Caco-2 (cell line): Measurements from ENCODE around the gene USP24. TPM values are rescaled to one million over a fixed set of nuclear protein-coding genes. Genes with fewer than 3 reads are reported as not detected.

Experiments used
- BruUV-seq: library from RNA; stranded (reverse); fragments of 400-500 nt; replicated peaks from 2 replicates; lab custom pipeline; 2021; lab: Mats Ljungman, UMichigan
- CTCF ChIA-PET: fragments of 300-600 bp; sonication (Branson Sonifier 250); formaldehyde crosslinking; loops from one replicate; lab custom pipeline; 2022; ENCODE audit warnings: antibody characterized with exemption; lab: Charles Lee
- POLR2A ChIA-PET: fragments of 300-600 bp; sonication (Branson Sonifier 250); formaldehyde crosslinking; loops from one replicate; lab custom pipeline; 2022; ENCODE audit warnings: antibody characterized with exemption; lab: Charles Lee
- DNase-seq, 2 experiments: peaks; one replicate each; pipeline versions ENCODE4 v3.0.0 to v3.0.0-alpha.2; 2020 to 2022
- H3K27me3 ChIP-seq: replicated peaks from 2 replicates; pipeline ENCODE4 v1.6.0; 2011; ENCODE audit warnings: low read length; ENCODE audit not compliant: control insufficient read depth, insufficient read depth
- H3K36me3 ChIP-seq: 2 replicates; pipeline ENCODE4 v1.5.1; 2011; ENCODE audit warnings: low read length; ENCODE audit not compliant: control insufficient read depth, insufficient read depth
- H3K4me1 ChIP-seq: fragments of 250-450 bp; sonication (Bioruptor Pico); 2 replicates; pipeline ENCODE4 v1.5.1; 2020; ENCODE audit warnings: mild to moderate bottlenecking
- H3K4me3 ChIP-seq: 2 replicates; pipeline ENCODE4 v1.5.1; 2011; ENCODE audit warnings: low read depth, mild to moderate bottlenecking, control low read depth, low read length
- H3K9me3 ChIP-seq: fragments of 250-450 bp; sonication (Bioruptor Pico); 2 replicates; pipeline ENCODE4 v1.5.1; 2020; ENCODE audit warnings: mild to moderate bottlenecking, moderate library complexity
- H3K27ac Mint-ChIP-seq: one replicate; pipeline ENCODE4 v1.8.0; 2022; ENCODE audit warnings: mixed read lengths; ENCODE audit not compliant: unreplicated experiment
- H3K27me3 Mint-ChIP-seq: one replicate; pipeline ENCODE4 v1.8.0; 2022; ENCODE audit warnings: mixed read lengths; ENCODE audit not compliant: insufficient read depth, unreplicated experiment
- H3K36me3 Mint-ChIP-seq: one replicate; pipeline ENCODE4 v1.8.0; 2022; ENCODE audit warnings: mild to moderate bottlenecking, mixed read lengths; ENCODE audit not compliant: insufficient read depth, unreplicated experiment
- H3K4me1 Mint-ChIP-seq: one replicate; pipeline ENCODE4 v1.8.0; 2022; ENCODE audit warnings: low read depth, mixed read lengths; ENCODE audit not compliant: unreplicated experiment
- H3K4me3 Mint-ChIP-seq: one replicate; pipeline ENCODE4 v1.8.0; 2022; ENCODE audit warnings: mild to moderate bottlenecking, moderate library complexity, mixed read lengths; ENCODE audit not compliant: unreplicated experiment
- H3K9me3 Mint-ChIP-seq: one replicate; pipeline ENCODE4 v1.8.0; 2022; ENCODE audit warnings: mixed read lengths; ENCODE audit not compliant: unreplicated experiment
- CTCF ChIP-seq, 2 experiments: fragments of 200-600 bp in 1 of 2; IDR thresholded peaks; 1 replicate in 1 of 2; 2 replicates in 1 of 2; pipeline versions ENCODE4 v1.5.1 to v1.8.0; 2011 to 2022; ENCODE audit warnings: antibody characterized with exemption in 1 of 2, control low read depth in 1 of 2, inconsistent platforms in 1 of 2, low read depth in 1 of 2, low read length in 1 of 2, mild to moderate bottlenecking in 1 of 2, moderate library complexity in 1 of 2; ENCODE audit not compliant: insufficient read depth in 1 of 2, severe bottlenecking in 1 of 2, unreplicated experiment in 1 of 2
- intact Hi-C: fragments of 100-400 bp; cut with micrococcal nuclease; formaldehyde crosslinking; loops from one replicate; pipeline ENCODE4 v1.10.0; 2022; ENCODE audit not compliant: unreplicated experiment
- total RNA-seq: library from RNA; stranded (reverse); gene quantifications from 2 replicates; pipeline ENCODE4 v1.2.3, GENCODE V29; 2022

The USP24 gene
- total RNA-seq, 1 experiment from 2014 or later, result 34.7 TPM

GRCh38 chr1:55244476-55245099 lies 29.4 kb upstream of the USP24 start:
- Mint-ChIP-seq H3K4me3 (no peak overlapping the region), H3K4me1 (peaks cover 7% of the 10 kb centered on the region), H3K27me3 (no peaks in the 10 kb centered on the region), H3K27ac (no peak overlapping the region), H3K9me3 (no peaks in the 10 kb centered on the region), H3K36me3 (no peaks in the 10 kb centered on the region)
- ChIA-PET CTCF (no interaction called here), POLR2A (no interaction called here)
- TF ChIP-seq CTCF (IDR thresholded peaks at IDR 0.05; ENCODE audit: insufficient read depth in 1 of 2, low read depth in 1 of 2, low read length in 1 of 2, severe bottlenecking in 1 of 2, unreplicated experiment in 1 of 2), result no peak
- intact Hi-C loops, result no loop called here
- Histone ChIP-seq H3K9me3 (no peaks in the 10 kb centered on the region), H3K27me3 (no peaks in the 10 kb centered on the region), H3K4me3 (no peak overlapping the region), H3K4me1 (peaks cover 13% of the 10 kb centered on the region; the same call in 1 of the 2 replicates), H3K36me3 (no peaks in the 10 kb centered on the region)
- no TSS peak for BruUV-seq
- DNase-seq, result no peak

GRCh38 chr1:55243655-55244054 lies 28.5 kb upstream of the USP24 start:
- H3K36me3 ChIP-seq, result no peaks in the 10 kb centered on the region
- no peaks in the 10 kb centered on the region for H3K27me3 Mint-ChIP-seq
- ChIA-PET CTCF (no interaction called here), POLR2A (no interaction called here)
- no TSS peak for BruUV-seq
- no peak overlapping the region for H3K27ac Mint-ChIP-seq
- H3K4me1 Mint-ChIP-seq, result peaks cover 7% of the 10 kb centered on the region
- no peak for TF ChIP-seq CTCF (IDR thresholded peaks at IDR 0.05; ENCODE audit: insufficient read depth in 1 of 2, low read depth in 1 of 2, low read length in 1 of 2, severe bottlenecking in 1 of 2, unreplicated experiment in 1 of 2)
- intact Hi-C loops, result no loop called here
- H3K9me3 ChIP-seq, result no peaks in the 10 kb centered on the region
- peaks cover 13% of the 10 kb centered on the region; the same call in 1 of the 2 replicates for H3K4me1 ChIP-seq
- no peaks in the 10 kb centered on the region for H3K27me3 ChIP-seq
- H3K36me3 Mint-ChIP-seq, result no peaks in the 10 kb centered on the region
- H3K9me3 Mint-ChIP-seq, result no peaks in the 10 kb centered on the region
- DNase-seq, result no peak
- no peak overlapping the region for H3K4me3 Mint-ChIP-seq
- H3K4me3 ChIP-seq, result no peak overlapping the region

- H3K36me3 ChIP-seq, result no peaks in the 10 kb centered on the region
- H3K27me3 ChIP-seq, result no peaks in the 10 kb centered on the region
- no TSS peak for BruUV-seq
- POLR2A ChIA-PET, result no interaction called here
- CTCF ChIA-PET, result no interaction called here
- TF ChIP-seq CTCF (IDR thresholded peaks at IDR 0.05; ENCODE audit: insufficient read depth in 1 of 2, low read depth in 1 of 2, low read length in 1 of 2, severe bottlenecking in 1 of 2, unreplicated experiment in 1 of 2), result no peak
- H3K4me3 ChIP-seq, result no peak overlapping the region
- H3K4me1 Mint-ChIP-seq, result peaks cover 7% of the 10 kb centered on the region
- DNase-seq, result no peak
- no peaks in the 10 kb centered on the region for H3K9me3 Mint-ChIP-seq
- no peak overlapping the region for H3K4me3 Mint-ChIP-seq
- H3K27ac Mint-ChIP-seq, result no peak overlapping the region
- intact Hi-C loops, result no loop called here
- no peaks in the 10 kb centered on the region for H3K9me3 ChIP-seq
- H3K27me3 Mint-ChIP-seq, result no peaks in the 10 kb centered on the region
- H3K36me3 Mint-ChIP-seq, result no peaks in the 10 kb centered on the region
- H3K4me1 ChIP-seq, result peaks cover 2% of the 10 kb centered on the region; the same call in 1 of the 2 replicates
Measured at GRCh38 chr1:55239548-55239947, 24.4 kb upstream of the USP24 start.
